ENCODE results near the gene OR2V1.
"Not testable (repeated sequence)": the region's sequence is repeated elsewhere in the genome, so short reads cannot be mapped to it uniquely, and the experiment has no call there.

The OR2V1 gene

DNA sequence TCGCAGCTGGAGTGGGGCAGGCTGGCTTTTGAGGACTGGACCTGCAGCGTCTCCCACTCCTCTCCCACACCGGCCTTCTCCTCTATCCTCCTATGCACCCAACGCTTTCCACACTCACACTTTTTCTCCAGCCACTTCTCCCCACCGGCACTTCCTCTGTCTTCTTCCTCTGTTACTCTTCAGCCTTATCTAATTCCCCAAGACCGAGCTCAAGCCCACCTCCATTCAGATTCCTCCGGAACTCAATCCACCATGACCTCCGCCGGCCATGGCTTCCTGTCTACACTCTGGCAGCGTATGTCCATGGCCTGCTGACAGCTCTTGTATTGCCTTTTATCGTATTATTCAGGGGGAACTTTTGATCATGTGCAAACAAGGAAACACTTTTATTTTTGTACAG lies 545 bp upstream of the OR2V1 start:
- DNase-seq, result no peak

DNA sequence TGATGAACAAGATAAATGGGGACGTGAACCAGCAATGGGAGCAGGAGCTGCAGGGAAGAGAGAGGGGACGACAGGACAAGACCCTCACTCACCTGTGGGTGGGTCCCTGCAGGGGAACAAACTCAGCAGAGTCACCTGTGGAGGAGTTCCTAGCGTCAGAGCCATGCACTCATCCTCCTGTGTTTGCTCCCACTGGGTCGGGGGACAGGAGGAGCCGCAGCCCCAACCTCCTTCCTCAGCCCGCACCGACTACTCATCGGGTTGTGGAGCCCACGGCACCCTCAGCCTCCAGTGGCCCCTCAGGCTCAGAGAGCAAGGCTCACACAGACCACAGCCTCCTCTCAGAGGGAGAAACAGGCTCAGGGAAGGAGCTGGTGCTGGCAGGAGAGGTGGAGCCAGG lies 888 bp downstream of the OR2V1 start:
- DNase-seq, result not testable (repeated sequence)

DNA sequence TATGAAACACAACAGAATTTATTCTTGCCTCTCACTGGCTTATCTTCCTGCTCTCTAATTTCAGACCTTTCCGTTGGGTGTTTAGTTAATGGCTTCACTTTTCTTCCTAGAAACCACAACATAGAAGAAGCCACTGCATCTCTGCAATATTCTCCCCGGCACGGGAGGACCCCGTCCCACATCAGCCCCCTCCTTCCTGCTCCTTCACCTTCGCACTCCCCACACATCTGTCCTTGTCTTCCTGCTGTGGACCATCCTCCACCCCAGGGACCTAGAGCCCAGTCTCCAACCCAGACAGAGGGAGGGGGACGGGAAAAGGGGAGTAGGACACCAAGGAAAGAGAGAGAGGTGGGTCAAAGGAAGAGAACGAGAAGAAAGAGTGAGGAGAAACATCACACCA lies 1.4 kb downstream of the OR2V1 start:
- no peak for DNase-seq

DNA sequence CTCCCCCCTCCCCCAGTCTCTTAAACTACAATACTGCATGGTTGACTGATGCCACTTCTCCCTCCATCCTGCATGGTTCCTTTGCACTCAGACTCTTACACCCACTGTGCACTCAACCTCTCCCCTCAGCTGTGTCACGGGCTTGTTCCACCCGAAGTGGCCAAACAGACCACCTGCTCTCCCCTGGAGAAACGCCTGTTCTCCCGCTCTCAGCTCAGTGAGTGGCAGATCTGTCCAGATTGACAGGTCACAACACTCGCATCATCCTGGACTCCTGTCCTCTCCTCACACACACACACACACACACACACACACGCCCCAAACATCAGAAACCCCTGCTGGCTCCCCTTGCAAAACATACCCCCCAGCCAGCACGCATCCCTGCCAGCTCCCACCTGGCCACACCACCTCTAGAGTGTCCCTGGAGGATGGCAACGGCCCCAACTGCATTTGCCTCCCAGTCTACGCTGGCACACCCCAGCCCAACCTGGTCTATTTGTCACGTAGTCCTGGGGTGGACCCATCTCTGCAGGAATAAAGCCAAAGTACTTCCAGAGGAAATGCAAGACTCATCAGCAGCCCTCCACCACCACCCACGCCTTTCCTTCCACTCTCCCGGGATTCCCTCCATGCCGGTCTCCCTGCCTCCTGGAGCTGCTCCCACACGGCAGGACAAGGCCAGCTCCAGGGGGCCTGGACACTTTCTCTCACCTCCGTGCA lies 2.9 kb downstream of the OR2V1 start:
- no peak for DNase-seq

DNA sequence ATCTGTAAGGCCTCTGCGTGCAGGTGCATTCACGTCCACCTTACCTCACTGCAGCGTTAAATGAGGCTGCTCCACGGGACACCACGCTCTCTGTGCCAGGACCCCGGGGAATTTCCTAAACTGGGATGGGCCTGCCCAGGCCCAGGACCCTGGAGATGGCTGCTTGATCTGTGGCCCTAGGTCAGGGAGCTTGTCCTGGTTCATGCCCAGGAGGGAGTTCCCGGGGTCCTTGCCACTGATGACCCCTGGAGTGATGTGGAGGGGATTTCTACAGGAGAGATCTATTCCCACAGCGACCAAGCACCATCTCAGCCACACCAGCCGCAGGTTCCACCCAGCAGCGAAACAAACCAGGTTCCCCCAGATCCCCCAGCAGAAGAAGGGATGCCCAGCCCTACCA lies 3.5 kb downstream of the OR2V1 start:
- DNase-seq, result no peak

DNA sequence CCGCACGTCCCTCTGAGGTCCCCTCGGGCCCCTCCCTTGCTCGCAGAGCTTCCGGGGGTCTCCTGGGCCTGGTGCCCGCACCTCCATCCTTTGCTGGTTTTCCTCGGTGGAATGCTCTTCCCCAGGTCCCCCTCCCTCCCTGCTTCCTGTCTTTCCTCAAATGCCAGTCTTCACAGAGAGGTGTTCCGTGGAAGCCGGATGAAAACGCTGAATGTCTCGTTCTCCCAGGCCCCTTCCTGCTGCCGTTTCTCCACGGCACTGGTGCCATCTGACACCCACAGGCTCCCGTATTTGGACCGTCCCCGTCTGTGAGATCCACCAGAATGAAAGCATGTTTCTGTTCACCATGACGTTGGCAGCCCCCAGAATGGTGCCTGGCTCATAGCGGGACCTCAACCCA lies 4.1 kb downstream of the OR2V1 start:
- DNase-seq, result no peak

DNA sequence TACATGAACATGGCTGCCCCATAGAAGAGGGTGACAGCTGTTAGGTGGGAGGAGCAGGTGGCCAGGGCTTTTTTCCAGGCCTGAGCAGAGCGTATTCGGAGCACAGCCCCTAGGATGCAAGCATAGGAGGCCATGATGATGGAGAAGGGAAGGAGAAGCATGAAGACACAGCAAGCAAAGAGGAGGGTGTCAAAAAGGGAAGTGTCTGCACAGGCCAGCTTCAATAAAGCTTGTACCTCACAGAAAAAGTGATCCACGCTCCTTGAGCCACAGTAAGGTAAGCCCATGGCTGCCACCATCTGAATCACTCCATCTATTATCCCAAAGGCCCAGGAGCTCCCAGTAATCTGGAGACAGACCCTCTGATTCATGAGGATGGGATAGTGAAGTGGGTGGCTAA lies 6.4 kb downstream of the OR2V1 start:
- no peak for DNase-seq

DNA sequence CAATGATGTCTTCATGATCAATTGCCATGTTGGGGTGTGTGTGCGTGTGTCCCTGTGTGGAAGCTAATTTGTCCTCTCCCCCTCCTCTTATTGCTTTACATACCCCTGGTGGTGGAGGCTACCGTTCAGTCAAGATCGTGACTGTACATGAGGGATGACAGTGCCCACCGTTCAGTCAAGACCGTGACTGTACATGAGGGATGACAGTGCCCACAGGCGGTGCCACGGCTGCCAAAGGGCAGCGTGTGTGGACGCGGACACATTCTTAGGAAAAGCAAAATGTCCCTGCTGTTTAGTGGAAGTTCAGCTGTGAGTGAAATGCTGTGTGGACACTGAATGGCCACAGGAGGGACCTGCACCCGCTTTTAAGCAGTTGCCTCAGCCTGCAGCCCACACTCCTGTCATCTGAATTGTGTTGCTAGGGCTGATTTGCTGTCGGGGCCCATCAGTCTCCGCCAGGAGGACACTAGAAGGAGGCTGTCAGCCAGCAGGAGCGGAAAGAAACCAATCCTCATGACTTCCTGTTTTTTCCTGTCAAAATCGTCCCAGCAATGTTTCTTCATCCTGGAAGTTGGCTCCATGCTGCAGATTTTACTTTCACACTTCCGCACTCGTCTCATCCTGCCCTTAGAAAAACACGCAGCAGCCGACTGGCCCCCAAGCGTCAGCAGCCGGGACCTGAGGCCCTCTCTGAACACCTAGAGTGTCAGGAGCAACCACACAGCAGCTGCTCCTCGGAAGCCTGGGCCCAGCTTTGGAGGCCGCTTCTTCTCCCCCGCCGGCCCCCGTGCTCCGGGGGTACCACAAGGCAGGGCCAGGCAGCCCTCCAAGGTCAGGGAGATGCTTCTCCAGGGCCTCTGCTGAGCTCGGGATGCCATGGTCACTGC lies 9.1 kb downstream of the OR2V1 start:
- no peak for DNase-seq

DNA sequence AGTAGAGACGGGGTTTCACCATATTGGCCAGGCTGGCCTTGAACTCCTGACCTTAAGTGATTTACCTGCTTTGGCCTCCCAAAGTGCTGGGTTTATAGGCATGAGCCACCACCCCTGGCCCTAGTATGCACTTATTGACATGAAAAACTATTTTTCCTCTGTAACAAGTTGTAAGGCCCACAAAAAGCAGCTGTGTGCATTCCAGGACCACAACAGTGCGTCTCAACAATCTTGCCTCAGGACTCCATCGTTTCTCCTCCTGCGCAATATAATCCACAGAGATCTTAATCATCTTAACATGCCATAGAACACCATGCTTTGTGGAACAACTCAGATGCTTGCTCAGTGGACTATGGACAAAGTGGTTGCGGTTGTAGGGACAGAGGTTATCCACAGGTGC lies 10.2 kb downstream of the OR2V1 start:
- no peak for DNase-seq

DNA sequence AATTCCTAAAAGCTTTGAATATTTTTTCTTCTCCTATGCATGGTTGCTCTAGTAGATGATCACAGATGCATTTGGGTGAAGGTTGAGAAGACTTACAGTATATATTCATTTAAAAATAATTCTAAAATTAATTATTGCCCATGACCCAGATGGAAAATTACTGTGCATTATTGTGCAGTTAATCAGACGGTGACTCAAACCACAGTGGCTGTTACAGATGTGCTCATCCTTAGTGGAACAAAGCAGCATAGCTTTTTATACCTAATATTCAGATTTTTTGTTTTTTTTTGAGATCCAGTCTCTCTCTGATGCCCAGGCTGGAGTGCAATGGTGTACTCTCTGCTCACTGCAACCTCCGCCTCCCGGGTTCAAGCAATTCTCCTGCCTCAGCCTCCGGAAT lies 10.7 kb downstream of the OR2V1 start:
- no peak for DNase-seq

DNA sequence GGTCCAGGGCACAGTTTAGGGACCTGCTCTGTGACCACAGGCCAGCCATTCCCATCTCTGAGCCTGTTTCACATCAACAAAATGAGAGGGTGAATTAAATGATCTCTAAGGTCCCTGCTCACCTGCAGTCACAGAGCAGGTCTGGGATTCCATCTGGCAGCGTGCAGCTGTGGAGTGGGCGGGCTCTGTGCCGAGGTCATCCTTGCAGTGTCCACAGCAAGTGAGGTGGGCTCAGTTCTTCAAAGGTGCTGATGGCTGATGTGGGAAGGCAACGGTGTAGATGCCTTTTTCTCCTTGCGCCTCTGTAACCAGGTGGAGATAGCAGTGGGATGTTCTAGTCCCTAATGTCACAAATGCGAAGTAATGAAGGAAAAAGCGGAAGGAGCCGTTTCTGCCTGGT lies 11.9 kb downstream of the OR2V1 start:
- no peak for DNase-seq

DNA sequence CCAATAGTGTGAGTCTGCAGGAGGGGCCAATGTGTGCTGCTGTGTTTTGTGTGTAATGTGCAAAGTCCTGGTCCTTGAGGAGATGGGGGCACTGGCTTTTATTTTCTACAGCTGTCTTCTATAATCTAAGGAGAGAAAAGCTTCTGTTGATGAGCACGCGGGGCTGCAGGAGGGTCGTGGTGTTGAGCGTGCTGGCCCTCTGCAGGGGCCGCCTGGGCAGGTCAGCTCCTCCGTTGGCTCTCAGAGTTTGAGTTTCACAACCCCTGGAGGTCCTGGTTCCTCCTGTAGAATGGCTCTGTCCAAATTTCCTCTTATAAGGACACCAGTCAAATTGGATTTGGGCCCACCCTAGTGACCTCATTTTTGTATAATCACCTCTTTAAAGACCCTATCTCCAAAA lies 12.6 kb downstream of the OR2V1 start:
- DNase-seq, result no peak

DNA sequence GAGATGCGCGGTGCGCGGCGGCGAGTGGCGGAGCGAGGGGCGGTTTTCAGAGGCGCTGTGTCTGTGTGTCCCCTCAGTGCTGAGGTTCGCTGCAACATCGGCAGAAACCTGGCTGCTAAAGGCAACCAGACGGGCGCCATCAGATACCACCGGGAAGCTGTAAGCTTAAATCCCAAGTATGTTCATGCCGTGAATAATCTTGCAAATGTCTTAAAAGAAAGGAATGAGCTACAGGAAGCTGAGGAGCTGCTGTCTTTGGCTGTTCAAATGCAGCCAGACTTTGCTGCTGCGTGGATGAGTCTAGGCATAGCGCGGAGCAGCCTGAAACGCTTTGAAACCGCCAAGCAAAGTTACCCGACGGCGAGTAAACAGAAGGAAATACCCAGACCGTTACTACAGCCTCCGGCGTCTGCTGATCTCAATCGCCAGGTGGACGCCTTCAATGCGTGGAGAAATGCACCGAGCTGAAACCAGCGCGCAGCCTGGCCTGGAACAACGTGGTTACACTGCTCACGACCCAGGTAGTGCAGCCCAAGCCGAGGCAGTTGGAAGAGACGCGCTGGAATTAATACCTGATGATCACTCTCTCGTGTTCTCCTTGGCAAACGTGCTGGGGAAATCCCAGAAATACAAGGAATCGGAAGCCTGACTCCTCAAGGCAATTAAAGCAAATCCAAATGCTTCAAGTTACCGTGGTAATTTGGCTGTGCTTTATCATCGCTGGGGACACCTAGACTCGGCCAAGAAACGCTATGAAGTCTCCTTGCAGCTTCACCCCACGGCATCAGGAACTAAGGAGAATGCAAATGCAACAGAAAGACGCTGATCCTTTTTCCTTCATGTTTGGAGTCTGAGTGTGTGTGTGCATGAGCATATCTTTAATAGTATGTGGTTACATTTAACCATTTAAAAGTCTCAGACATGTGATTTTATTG lies 15.9 kb downstream of the OR2V1 start:
- DNase-seq, result no peak

DNA sequence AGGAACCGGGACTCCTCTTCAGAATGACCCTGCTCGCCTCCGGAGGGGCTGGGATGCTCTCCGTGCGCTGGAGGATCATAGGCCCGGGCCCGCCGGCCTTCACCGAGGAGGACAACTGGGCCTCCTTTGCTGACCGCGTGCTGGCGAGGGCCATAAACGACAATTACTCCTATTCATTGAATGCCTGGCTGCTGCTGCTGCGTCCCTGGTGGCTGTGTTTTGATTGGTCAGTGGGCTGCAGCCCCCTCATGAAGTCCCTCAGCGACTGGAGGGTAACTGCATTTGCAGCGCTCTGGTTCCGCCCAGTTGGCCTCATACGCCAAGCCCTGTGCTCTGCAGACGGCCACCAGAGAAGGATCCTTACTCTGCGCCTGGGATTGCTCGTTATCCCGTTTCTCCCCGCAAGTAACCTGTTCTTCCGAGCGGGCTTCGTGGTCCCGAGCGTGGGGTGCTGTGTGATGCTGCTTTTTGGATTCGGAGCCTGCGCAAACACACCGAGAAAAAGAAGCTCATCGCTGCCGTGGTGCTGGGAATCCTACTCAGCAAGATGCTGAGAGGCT lies 16.6 kb downstream of the OR2V1 start:
- no peak for DNase-seq

DNA sequence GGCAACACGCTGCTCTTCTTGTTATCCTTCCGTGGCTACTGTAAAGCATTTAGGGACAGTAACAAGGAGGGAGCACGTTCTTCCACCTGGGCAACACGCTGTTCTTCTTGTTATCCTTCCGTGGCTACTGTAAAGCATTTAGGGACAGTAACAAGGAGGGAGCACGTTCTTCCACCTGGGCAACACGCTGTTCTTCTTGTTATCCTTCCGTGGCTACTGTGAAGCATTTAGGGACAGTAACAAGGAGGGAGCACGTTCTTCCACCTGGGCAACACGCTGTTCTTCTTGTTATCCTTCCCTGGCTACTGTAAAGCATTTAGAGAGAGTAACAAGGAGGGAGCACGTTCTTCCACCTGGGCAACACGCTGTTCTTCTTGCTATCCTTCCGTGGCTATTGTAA lies 17.4 kb downstream of the OR2V1 start:
- not testable (repeated sequence) for DNase-seq

DNA sequence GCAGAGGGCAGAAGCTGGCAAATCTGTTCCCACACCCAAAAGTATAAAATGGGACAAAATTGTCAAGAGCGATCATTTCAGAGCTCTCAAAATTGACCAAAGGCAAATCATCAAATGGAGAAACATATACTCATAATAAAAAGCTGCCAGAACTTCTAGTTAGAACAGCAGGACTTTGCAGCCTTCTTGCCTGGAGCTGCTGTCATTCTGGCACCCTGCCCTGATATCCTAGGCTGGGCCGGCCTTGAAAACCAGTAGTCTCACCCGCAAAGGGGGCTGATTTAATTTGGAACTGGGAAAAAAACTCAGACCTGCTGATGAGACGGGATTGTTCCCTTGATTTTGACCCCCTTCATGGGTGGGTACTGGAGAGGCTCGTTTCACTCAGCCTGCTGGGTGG lies 18.5 kb downstream of the OR2V1 start:
- DNase-seq, result no peak

DNA sequence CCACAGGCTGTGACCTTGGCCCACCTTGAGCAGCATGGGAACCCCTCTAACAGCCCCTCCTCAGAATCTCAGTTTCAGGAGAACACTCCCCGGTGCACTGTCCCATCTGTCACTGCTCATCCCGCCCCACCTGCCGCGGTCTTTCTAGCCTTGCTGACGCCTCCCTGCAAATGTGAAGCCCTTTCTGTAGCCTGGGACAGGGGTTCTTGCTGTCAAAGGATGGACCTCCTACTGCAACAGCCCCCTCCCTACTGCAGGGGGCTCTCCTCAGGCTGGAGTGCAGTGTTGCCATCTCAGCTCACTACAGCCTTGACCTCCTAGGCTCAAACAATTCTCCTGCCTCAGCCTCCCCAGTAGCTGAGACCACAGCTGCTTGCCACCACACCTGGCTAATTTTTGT lies 20.0 kb downstream of the OR2V1 start:
- no peak for DNase-seq

DNA sequence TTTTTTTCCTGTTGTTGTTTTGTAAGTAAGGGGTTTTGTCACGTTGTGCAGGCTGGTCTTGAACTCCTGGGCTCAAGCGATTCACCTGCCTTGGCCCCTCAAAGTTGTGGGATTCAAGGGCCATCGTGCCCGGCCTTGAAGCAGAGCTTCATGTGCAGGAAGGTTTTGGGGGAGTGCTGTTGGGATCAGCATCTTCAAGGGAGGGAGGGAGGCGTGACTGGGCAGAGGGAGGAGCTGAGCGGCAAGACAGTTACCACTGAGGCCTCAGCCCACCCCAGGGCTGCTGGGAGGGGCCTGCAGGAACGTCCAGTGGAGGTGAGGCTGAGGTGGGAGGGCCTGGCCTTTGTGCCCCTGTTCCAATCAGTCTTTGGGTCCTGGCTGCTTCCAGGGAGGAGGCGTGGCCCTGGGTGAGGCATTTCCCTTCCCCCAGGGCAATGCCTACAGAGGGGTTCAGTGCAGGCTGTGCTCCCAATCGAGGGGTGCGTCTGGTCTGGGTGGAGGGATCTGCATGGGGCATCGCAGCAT lies 21.4 kb downstream of the OR2V1 start:
- no peak for DNase-seq

DNA sequence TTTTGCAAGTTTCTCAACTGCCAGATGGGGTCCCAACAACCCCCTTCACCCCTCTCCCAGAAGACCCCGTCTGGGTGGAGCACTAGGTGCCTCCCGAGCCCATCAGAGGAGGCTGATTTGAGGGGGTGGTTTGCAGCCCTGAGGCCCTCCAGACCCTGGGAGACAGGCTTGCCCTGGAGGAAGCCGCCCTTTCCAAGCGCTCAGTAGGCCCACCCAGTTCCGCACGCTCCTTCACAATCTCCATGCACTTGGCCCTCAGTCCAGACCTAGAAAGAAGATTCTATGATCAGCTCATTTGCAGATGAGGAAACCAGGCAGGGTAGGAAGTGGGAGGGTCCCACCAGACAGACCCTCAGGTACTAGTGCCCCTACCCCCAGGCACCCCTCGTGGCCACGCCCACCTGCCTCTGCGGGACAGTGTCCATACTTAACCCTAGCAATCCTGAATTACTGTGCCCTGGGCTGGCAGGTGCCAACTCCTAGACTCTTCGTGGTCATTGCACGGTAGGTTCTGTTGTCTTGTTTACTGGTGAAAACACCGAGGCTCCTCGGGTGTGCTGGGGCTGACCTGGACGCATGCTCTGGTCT lies 22.3 kb downstream of the OR2V1 start:
- no peak for DNase-seq

DNA sequence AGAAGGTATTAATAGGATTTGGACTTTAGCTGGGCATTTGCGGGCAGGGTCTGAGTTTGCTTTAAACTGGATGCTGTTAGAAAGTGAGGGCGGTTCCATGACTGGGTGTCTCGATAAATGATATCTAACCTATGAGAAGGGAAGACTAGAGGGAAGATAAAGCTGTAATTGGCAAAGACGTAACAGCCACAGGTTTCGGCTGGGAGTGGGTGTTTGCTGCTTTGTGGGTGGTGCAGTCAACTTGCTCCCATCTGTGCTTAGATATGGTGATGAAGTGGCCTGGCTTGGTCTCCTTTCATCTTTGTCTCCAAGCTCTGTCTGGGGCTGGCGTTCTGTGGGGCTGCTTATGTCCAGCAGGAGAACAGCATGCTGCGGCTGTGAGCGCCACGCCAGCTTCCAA lies 23.3 kb downstream of the OR2V1 start:
- DNase-seq, result no peak

Data from amygdala (tissue), 56 donors.